ENCODE results near the gene PRCD.

- no peak for TF ChIP-seq POLR2A (IDR thresholded peaks at IDR 0.05; ENCODE audit: low read length)
- no peak for TF ChIP-seq GATA1 (IDR thresholded peaks at IDR 0.05; ENCODE audit: low read depth, low read length)
Observed at GRCh38 chr17:76593384-76593826, 53.6 kb downstream of the PRCD start.

Data from erythroblast (primary cell).